Measurements from ENCODE around the gene LCN2. TPM values are rescaled to one million over a fixed set of nuclear protein-coding genes. Genes with fewer than 3 reads are reported as not detected.

The LCN2 gene
- total and polyA plus RNA-seq, 12 donors = 0.34 to 2.7 (median 0.62) TPM; not detected in 5

GRCh38 chr9:128191406-128192046, 42.3 kb downstream of the LCN2 start, which contains the start of gene CIZ1:
Gene CIZ1 (minus strand): TSS chr9:128191572. CDS start chr9:128190857, 715 bp downstream.
- ATAC-seq = peak; percentile 86 to 94 (median 92)
- TF ChIP-seq CTCF (IDR thresholded peaks at IDR 0.05) = peak; percentile 67 to 93 (median 82)
- peak; percentile 73 to 83 for DNase-seq
- peak within 1 kb of the TSS; percentile 48 to 97 (median 88) for H3K4me3 ChIP-seq
- H3K27ac ChIP-seq = peak within 1 kb of the TSS; percentile 74 to 94 (median 88)
- peaks cover 10 to 32% (median 21%) of the 10 kb centered on the region in 9 donors for H3K4me1 ChIP-seq
- H3K27me3 ChIP-seq = no peaks in the 10 kb centered on the region
- WGBS, 2 donors = 0 to 1% methylated on average over 66 to 71 of the region's 71 CpGs
- intact Hi-C loops (cut with DNase I) = loop anchor here in 4 of 10 donors (10.0 kb wide), 2 partner anchors 133 to 153 kb away; partner anchors contain the start of genes SLC27A4 (in 3 of the 4), COQ4 (in 1 of the 4) and TRUB2 (in 1 of the 4)
- H3K36me3 ChIP-seq = peaks cover 0 to 38% (median 11%) of the 10 kb centered on the region in 9 donors
- H3K9me3 ChIP-seq = no peaks in the 10 kb centered on the region

GRCh38 chr9:128192601-128193371, 43.5 kb downstream of the LCN2 start:
- Histone ChIP-seq H3K27me3 (no peaks in the 10 kb centered on the region), H3K36me3 (peaks cover 0 to 26% (median 7%) of the 10 kb centered on the region in 9 donors), H3K27ac (peak overlapping the region in 9 of 10 donors; percentile 19 to 94 (median 87)), H3K4me3 (peak overlapping the region in 9 of 10 donors; percentile 16 to 93 (median 86)), H3K4me1 (peaks cover 10 to 32% (median 21%) of the 10 kb centered on the region in 9 donors), H3K9me3 (no peaks in the 10 kb centered on the region)
- intact Hi-C loops (cut with DNase I) = loop anchor here in 4 of 10 donors (10.0 kb wide), 2 partner anchors 132 to 152 kb away; partner anchors contain the start of genes SLC27A4 (in 3 of the 4), COQ4 (in 1 of the 4) and TRUB2 (in 1 of the 4)
- ATAC-seq (peak; percentile 73 to 86 (median 78)), DNase-seq (peak; percentile 75 to 83)
- WGBS, 2 donors = 13 to 17% methylated on average over 55 to 56 of the region's 56 CpGs
- TF ChIP-seq CTCF (IDR thresholded peaks at IDR 0.05) = peak in 5 of 9 donors; percentile 42 to 76 (median 61)

GRCh38 chr9:128193469-128194096, 44.3 kb downstream of the LCN2 start:
- Histone ChIP-seq H3K27ac (peak overlapping the region in 8 of 10 donors; percentile 19 to 94 (median 88)), H3K4me3 (peak overlapping the region in 2 of 10 donors; percentile 89 to 90), H3K9me3 (no peaks in the 10 kb centered on the region), H3K36me3 (peaks cover 0 to 18% (median 7%) of the 10 kb centered on the region in 9 donors), H3K4me1 (peaks cover 10 to 32% (median 21%) of the 10 kb centered on the region in 9 donors), H3K27me3 (no peaks in the 10 kb centered on the region)
- no peak for TF ChIP-seq CTCF (IDR thresholded peaks at IDR 0.05)
- DNase-seq = peak in 1 of 2 donors; percentile 2
- WGBS, 2 donors = 81% methylated on average over 14 of the region's 14 CpGs
- intact Hi-C loops (cut with DNase I) = loop anchor here in 4 of 10 donors (10.0 kb wide), 2 partner anchors 131 to 151 kb away; partner anchors contain the start of genes SLC27A4 (in 3 of the 4), COQ4 (in 1 of the 4) and TRUB2 (in 1 of the 4)
- no peak for ATAC-seq

All from heart right ventricle (tissue), 16 donors.